ENCODE results near the gene DPP4. TPM values are rescaled to one million over a fixed set of nuclear protein-coding genes. Genes with fewer than 3 reads are reported as not detected.

Gene DPP4
- polyA plus RNA-seq, 1 donor (not counting 4 experiments of a cell fraction or from before 2014, with no cell fraction given) = 1.1 TPM

DNA sequence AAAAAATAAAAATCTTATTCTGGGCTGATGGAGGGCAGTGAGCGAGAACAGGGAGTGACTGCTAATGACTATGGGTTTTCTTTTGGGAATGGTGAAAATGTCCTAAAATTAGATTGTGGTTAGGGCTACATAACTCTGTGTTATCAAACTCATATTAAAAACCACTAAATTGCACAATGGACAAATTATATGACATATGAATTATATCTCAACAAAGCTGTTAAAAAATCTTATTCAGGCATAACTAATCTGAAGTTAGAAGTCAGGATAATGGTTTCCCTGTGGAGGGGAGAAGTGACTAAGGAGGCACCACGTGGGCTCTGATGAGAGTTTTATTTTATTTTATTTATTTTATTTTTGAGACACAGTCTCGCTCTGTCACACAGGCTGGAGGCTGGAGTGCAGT is 32.1 kb upstream of the DPP4 start:
- dilution Hi-C loops (cut with MboI; ENCODE audit: extremely low pct_ligation_motif_present, low sequenced_read_pairs) = no loop called here
- no peak overlapping the region for H3K9ac ChIP-seq (ENCODE audit: control insufficient read depth, extremely low read depth, insufficient read depth, low read length)
- no peak overlapping the region for H2AFZ ChIP-seq (ENCODE audit: control insufficient read depth, low read length)
- no peaks in the 10 kb centered on the region for H3K27me3 ChIP-seq (ENCODE audit: control insufficient read depth, extremely low read depth, insufficient read depth, low read length)
- no peaks in the 10 kb centered on the region for H3K9me3 ChIP-seq (ENCODE audit: control insufficient read depth, low read depth, low read length)
- H3K27ac ChIP-seq (ENCODE audit: control insufficient read depth, insufficient read depth, low read length) = no peak overlapping the region
- H3K4me3 ChIP-seq (ENCODE audit: control insufficient read depth in 2 of 3, extremely low read depth in 1 of 3, insufficient read depth in 2 of 3, low read depth in 1 of 3, low read length in 3 of 3) = no peak overlapping the region
- no peaks in the 10 kb centered on the region for H3K9me1 ChIP-seq (ENCODE audit: control insufficient read depth, extremely low read depth, insufficient read depth, low read length)
- no peak for TF ChIP-seq EZH2 (IDR thresholded peaks at IDR 0.05; ENCODE audit: low read length)
- TF ChIP-seq, protein P1, sequence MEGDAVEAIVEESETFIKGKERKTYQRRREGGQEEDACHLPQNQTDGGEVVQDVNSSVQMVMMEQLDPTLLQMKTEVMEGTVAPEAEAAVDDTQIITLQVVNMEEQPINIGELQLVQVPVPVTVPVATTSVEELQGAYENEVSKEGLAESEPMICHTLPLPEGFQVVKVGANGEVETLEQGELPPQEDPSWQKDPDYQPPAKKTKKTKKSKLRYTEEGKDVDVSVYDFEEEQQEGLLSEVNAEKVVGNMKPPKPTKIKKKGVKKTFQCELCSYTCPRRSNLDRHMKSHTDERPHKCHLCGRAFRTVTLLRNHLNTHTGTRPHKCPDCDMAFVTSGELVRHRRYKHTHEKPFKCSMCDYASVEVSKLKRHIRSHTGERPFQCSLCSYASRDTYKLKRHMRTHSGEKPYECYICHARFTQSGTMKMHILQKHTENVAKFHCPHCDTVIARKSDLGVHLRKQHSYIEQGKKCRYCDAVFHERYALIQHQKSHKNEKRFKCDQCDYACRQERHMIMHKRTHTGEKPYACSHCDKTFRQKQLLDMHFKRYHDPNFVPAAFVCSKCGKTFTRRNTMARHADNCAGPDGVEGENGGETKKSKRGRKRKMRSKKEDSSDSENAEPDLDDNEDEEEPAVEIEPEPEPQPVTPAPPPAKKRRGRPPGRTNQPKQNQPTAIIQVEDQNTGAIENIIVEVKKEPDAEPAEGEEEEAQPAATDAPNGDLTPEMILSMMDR (optimal IDR thresholded peaks at IDR 0.05 in 1 of 3, IDR thresholded peaks at IDR 0.05 in 1 of 3, conservative IDR thresholded peaks at IDR 0.05 in 1 of 3; ENCODE audit: extremely low read depth in 1 of 3, insufficient read depth in 2 of 3, low read length in 3 of 3) = no peak
- no peak for FAIRE-seq
- H3K4me2 ChIP-seq (ENCODE audit: control insufficient read depth, extremely low read depth, insufficient read depth, low read depth, low read length) = no peak overlapping the region
- no peaks in the 10 kb centered on the region for H3K4me1 ChIP-seq (ENCODE audit: control insufficient read depth, extremely low read depth, insufficient read depth, low read length)
- no peaks in the 10 kb centered on the region for H4K20me1 ChIP-seq (ENCODE audit: control insufficient read depth, extremely low read depth, insufficient read depth, low read length)
- DNase-seq (ENCODE audit: low read depth, low spot score) = no peak
- no peaks in the 10 kb centered on the region for H3K79me2 ChIP-seq (ENCODE audit: control insufficient read depth, insufficient read depth, low read length)
- no peaks in the 10 kb centered on the region for H3K36me3 ChIP-seq (ENCODE audit: control insufficient read depth in 2 of 2, extremely low read depth in 1 of 2, insufficient read depth in 2 of 2, low read length in 2 of 2)

DNA sequence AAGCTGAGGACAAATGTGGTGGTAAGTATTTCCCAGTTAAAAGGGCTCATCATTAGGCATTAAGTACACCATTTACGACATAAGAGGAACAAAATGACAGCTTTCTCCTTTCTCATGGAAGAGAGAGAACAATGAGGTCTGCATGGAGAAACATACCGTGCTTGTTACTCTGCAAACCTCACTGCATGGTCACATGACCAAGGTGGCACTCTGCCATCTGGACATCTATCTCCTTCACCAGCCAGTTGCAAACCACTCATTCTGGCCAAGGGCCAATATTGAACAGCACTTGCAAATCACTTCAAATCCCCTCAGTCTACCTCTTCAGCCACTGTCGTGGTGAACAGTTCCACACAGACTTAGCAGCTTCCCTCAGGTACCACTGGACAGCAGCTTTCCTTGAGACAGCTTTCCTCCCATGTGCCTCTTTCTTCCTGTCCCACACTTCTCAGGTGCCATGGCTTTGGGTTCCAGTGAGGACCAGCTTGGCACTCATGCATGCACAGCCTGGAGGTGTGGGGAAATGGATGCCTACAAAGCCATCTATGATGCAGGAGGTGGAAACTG is 29.5 kb upstream of the DPP4 start:
- no peak overlapping the region for H3K4me2 ChIP-seq (ENCODE audit: control insufficient read depth, extremely low read depth, insufficient read depth, low read depth, low read length)
- no peak overlapping the region for H2AFZ ChIP-seq (ENCODE audit: control insufficient read depth, low read length)
- DNase-seq (ENCODE audit: low read depth, low spot score) = no peak
- dilution Hi-C loops (cut with MboI; ENCODE audit: extremely low pct_ligation_motif_present, low sequenced_read_pairs) = no loop called here
- no peaks in the 10 kb centered on the region for H3K4me1 ChIP-seq (ENCODE audit: control insufficient read depth, extremely low read depth, insufficient read depth, low read length)
- H3K4me3 ChIP-seq (ENCODE audit: control insufficient read depth in 2 of 3, extremely low read depth in 1 of 3, insufficient read depth in 2 of 3, low read depth in 1 of 3, low read length in 3 of 3) = no peak overlapping the region
- H3K79me2 ChIP-seq (ENCODE audit: control insufficient read depth, insufficient read depth, low read length) = no peaks in the 10 kb centered on the region
- H3K9me1 ChIP-seq (ENCODE audit: control insufficient read depth, extremely low read depth, insufficient read depth, low read length) = no peaks in the 10 kb centered on the region
- no peak overlapping the region for H3K9ac ChIP-seq (ENCODE audit: control insufficient read depth, extremely low read depth, insufficient read depth, low read length)
- no peak for FAIRE-seq
- TF ChIP-seq EZH2 (IDR thresholded peaks at IDR 0.05; ENCODE audit: low read length) = no peak
- TF ChIP-seq, protein P1 (optimal IDR thresholded peaks at IDR 0.05 in 1 of 3, IDR thresholded peaks at IDR 0.05 in 1 of 3, conservative IDR thresholded peaks at IDR 0.05 in 1 of 3; ENCODE audit: extremely low read depth in 1 of 3, insufficient read depth in 2 of 3, low read length in 3 of 3) = no peak
- H3K27ac ChIP-seq (ENCODE audit: control insufficient read depth, insufficient read depth, low read length) = no peak overlapping the region
- H3K36me3 ChIP-seq (ENCODE audit: control insufficient read depth in 2 of 2, extremely low read depth in 1 of 2, insufficient read depth in 2 of 2, low read length in 2 of 2) = no peaks in the 10 kb centered on the region
- no peaks in the 10 kb centered on the region for H3K9me3 ChIP-seq (ENCODE audit: control insufficient read depth, low read depth, low read length)
- H4K20me1 ChIP-seq (ENCODE audit: control insufficient read depth, extremely low read depth, insufficient read depth, low read length) = no peaks in the 10 kb centered on the region
- no peaks in the 10 kb centered on the region for H3K27me3 ChIP-seq (ENCODE audit: control insufficient read depth, extremely low read depth, insufficient read depth, low read length)

All from keratinocyte (primary cell).